Stimulated activated naive CD8-positive, alpha-beta T cell treated with anti-CD3 and anti-CD28 coated beads, Interleukin-15, Interleukin-2, amounts not matched to agents 100 U/mL and 50 U/mL, for 24 hours (primary cell): ENCODE results near the gene RIN3.

Experiments
- ATAC-seq: fragments of 150-1000 bp; cut with Tn5 transposase; one replicate; pipeline ENCODE4 v1.10.0; 2021
- DNase-seq: peaks from one replicate; pipeline ENCODE4 v3.0.0; 2021

The RIN3 gene

GRCh38 chr14:92692822-92693226 lies 179.2 kb downstream of the RIN3 start:
- DNase-seq = peak; percentile 27
- ATAC-seq = no peak

GRCh38 chr14:92693998-92694795 lies 180.6 kb downstream of the RIN3 start:
- peak; percentile 54 for ATAC-seq
- no peak for DNase-seq

GRCh38 chr14:92694807-92695206 lies 181.2 kb downstream of the RIN3 start:
- no peak for DNase-seq
- no peak for ATAC-seq

GRCh38 chr14:92695562-92695961 lies 182.0 kb downstream of the RIN3 start:
- ATAC-seq (no peak), DNase-seq (no peak)

- DNase-seq (no peak), ATAC-seq (no peak)
Measured at GRCh38 chr14:92696366-92696765, 182.8 kb downstream of the RIN3 start.

GRCh38 chr14:92698393-92698792 lies 184.8 kb downstream of the RIN3 start:
- DNase-seq (no peak), ATAC-seq (no peak)

- DNase-seq (no peak), ATAC-seq (no peak)
Measured at GRCh38 chr14:92701826-92702225, 188.2 kb downstream of the RIN3 start.

- DNase-seq = no peak
- no peak for ATAC-seq
Measured at GRCh38 chr14:92702441-92702918, 188.9 kb downstream of the RIN3 start.

- no peak for ATAC-seq
Measured at GRCh38 chr14:92703516-92703915, 189.9 kb downstream of the RIN3 start.

GRCh38 chr14:92704036-92704804 lies 190.6 kb downstream of the RIN3 start:
- DNase-seq = no peak
- peak; percentile 77 for ATAC-seq

More at GRCh38 chr14:92703516-92703915, 189.9 kb downstream of the RIN3 start:
- DNase-seq = no peak

- DNase-seq (no peak), ATAC-seq (no peak)
Measured at GRCh38 chr14:92704821-92705220, 191.2 kb downstream of the RIN3 start.

GRCh38 chr14:92706386-92706785 lies 192.8 kb downstream of the RIN3 start:
- no peak for ATAC-seq
- DNase-seq = no peak

GRCh38 chr14:92709340-92710000 lies 195.9 kb downstream of the RIN3 start:
- DNase-seq (no peak), ATAC-seq (no peak)

GRCh38 chr14:92710001-92710341 lies 196.4 kb downstream of the RIN3 start:
- ATAC-seq (no peak), DNase-seq (no peak)

GRCh38 chr14:92711976-92712653 lies 198.5 kb downstream of the RIN3 start:
- DNase-seq = no peak
- no peak for ATAC-seq

GRCh38 chr14:92712654-92713051 lies 199.1 kb downstream of the RIN3 start:
- ATAC-seq = no peak
- DNase-seq = no peak

GRCh38 chr14:92714739-92715307 lies 201.2 kb downstream of the RIN3 start:
- DNase-seq = peak; percentile 95

GRCh38 chr14:92716131-92716530 lies 202.6 kb downstream of the RIN3 start:
- ATAC-seq = no peak
- no peak for DNase-seq

More at GRCh38 chr14:92714739-92715307, 201.2 kb downstream of the RIN3 start:
- peak; percentile 81 for ATAC-seq

- no peak for DNase-seq
Measured at GRCh38 chr14:92717571-92718042, 204.0 kb downstream of the RIN3 start.

GRCh38 chr14:92718664-92719063 lies 205.1 kb downstream of the RIN3 start:
- ATAC-seq = no peak
- DNase-seq = no peak

More at GRCh38 chr14:92717571-92718042, 204.0 kb downstream of the RIN3 start:
- peak; percentile 34 for ATAC-seq

GRCh38 chr14:92719421-92719820 lies 205.8 kb downstream of the RIN3 start:
- DNase-seq = no peak
- ATAC-seq = no peak

GRCh38 chr14:92719890-92720323 lies 206.3 kb downstream of the RIN3 start:
- DNase-seq = no peak
- no peak for ATAC-seq
